Stimulated activated naive B cell treated with anti-CD40 and anti-IgM and Interleukin-4, amounts not matched to agents 10 μg/mL and 1 μg/mL and 100 μg/mL, for 72 hours (primary cell): ENCODE measurements around the gene CDH23.

Source experiments
- ATAC-seq, 2 donors: fragments of 150-1000 bp; cut with Tn5 transposase; replicated peaks; 2 replicates each; pipeline ENCODE4 v1.10.0; 2021; ENCODE audit warnings: moderate library complexity in 1 of 2
- DNase-seq: peaks from one replicate; pipeline ENCODE4 v3.0.0; 2021
- H3K27ac Mint-ChIP-seq: one replicate; pipeline ENCODE4 v1.8.0; 2022; ENCODE audit warnings: mild to moderate bottlenecking, mixed read lengths
- H3K27me3 Mint-ChIP-seq, 2 donors: one replicate each; pipeline ENCODE4 v1.8.0; 2022; ENCODE audit warnings: mixed read lengths in 2 of 2
- H3K36me3 Mint-ChIP-seq, 2 donors: one replicate each; pipeline ENCODE4 v1.8.0; 2022; ENCODE audit warnings: mixed read lengths in 2 of 2, mild to moderate bottlenecking in 1 of 2
- H3K4me1 Mint-ChIP-seq, 2 donors: one replicate each; pipeline ENCODE4 v1.8.0; 2022; ENCODE audit warnings: mixed read lengths in 2 of 2, mild to moderate bottlenecking in 1 of 2
- H3K4me3 Mint-ChIP-seq, 2 donors: one replicate each; pipeline ENCODE4 v1.8.0; 2022; ENCODE audit warnings: mild to moderate bottlenecking in 2 of 2, mixed read lengths in 2 of 2, moderate library complexity in 1 of 2
- H3K9me3 Mint-ChIP-seq, 2 donors: one replicate each; pipeline ENCODE4 v1.8.0; 2022; ENCODE audit warnings: mixed read lengths in 2 of 2, mild to moderate bottlenecking in 1 of 2

The CDH23 gene

GRCh38 chr10:71571460-71572175 is 174.9 kb downstream of the CDH23 start:
- no peak for ATAC-seq
- no peak overlapping the region for H3K27ac Mint-ChIP-seq
- no peak overlapping the region for H3K4me3 Mint-ChIP-seq
- H3K36me3 Mint-ChIP-seq = no peaks in the 10 kb centered on the region
- H3K27me3 Mint-ChIP-seq = peaks cover 0 to 4% of the 10 kb centered on the region in 2 donors
- DNase-seq = no peak
- H3K9me3 Mint-ChIP-seq = no peaks in the 10 kb centered on the region
- no peaks in the 10 kb centered on the region for H3K4me1 Mint-ChIP-seq

GRCh38 chr10:71572962-71573361 is 176.2 kb downstream of the CDH23 start:
- Mint-ChIP-seq H3K4me1 (no peaks in the 10 kb centered on the region), H3K27me3 (peaks cover 0 to 4% of the 10 kb centered on the region in 2 donors), H3K27ac (no peak overlapping the region), H3K4me3 (no peak overlapping the region), H3K9me3 (no peaks in the 10 kb centered on the region), H3K36me3 (no peaks in the 10 kb centered on the region)
- ATAC-seq (no peak), DNase-seq (no peak)

DNA sequence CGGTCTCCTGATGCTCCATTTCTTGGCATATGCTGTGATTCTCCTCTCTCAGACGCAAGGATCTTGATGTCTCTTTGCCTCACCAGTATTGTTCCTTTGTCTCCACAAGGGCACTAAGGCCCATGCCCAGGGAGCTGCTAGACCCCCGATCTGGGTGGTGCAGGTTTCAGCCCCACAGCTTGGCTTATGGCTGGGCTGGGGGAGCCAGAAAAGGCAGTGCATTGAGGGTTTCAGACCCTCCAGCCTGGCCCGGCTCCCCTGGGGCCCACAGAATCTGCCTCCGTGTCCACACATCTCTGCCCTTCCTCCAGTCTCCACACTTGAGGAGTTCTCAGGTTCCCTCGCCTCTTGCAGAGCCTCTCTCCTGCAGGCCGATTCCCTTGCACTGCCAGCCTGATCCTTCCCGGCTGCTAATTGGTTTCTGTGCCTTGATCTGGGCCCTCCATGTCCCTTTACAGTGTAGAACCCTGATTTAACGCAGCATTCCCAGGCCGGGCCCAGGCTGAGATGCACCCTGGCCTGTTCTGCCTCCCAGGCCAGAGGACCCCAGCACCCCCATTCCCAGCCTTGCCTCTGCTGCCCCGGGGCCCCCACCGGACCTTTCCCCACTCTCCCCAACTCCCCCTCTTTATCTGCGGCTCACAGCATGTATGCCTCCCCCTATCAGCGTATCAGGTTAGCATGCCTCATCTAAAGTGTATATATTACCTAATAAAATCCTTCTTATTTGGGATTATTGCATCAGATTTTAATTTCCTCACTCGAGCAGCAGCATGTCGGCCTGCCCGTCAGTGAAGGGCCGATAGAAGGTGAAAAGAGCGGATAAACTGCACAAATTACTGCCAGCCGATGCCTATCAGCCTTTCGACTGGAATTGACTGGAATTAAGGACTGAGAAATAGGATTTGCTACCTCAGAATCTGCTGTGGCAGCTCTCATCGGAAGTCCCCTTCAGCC is 177.1 kb downstream of the CDH23 start:
- no peak overlapping the region for H3K4me3 Mint-ChIP-seq
- H3K9me3 Mint-ChIP-seq = no peaks in the 10 kb centered on the region
- H3K36me3 Mint-ChIP-seq = no peaks in the 10 kb centered on the region
- no peak overlapping the region for H3K27ac Mint-ChIP-seq
- no peaks in the 10 kb centered on the region for H3K4me1 Mint-ChIP-seq
- DNase-seq (no peak), ATAC-seq (no peak)
- H3K27me3 Mint-ChIP-seq = peaks cover 0 to 9% of the 10 kb centered on the region in 2 donors

DNA sequence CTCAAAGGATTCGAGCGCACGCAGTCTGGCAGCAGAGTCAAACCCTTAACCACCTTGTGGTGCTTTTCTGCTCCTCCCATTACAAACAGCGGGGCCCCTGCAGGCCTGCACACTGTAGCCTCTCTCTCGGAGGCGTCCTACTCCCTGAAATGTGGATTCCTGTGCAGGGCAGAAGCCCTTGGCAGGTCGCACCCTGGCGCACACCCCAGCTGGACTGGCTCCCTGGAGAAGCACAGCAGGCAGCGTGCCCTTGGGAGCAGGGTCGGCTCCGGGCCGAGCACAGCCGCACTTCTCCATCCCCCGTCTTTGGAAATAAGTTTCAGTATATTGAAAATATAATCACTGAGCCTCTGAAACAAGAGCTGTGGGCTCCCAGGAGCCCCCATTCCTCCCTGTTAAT is 178.7 kb downstream of the CDH23 start:
- Mint-ChIP-seq H3K9me3 (no peaks in the 10 kb centered on the region), H3K27me3 (peaks cover 0 to 20% of the 10 kb centered on the region in 2 donors), H3K36me3 (no peaks in the 10 kb centered on the region), H3K4me3 (no peak overlapping the region), H3K4me1 (no peaks in the 10 kb centered on the region), H3K27ac (no peak overlapping the region)
- DNase-seq (no peak), ATAC-seq (no peak)

GRCh38 chr10:71575934-71576801 is 179.4 kb downstream of the CDH23 start:
- Mint-ChIP-seq H3K27me3 (peaks cover 0 to 16% of the 10 kb centered on the region in 2 donors), H3K9me3 (no peaks in the 10 kb centered on the region), H3K4me3 (no peak overlapping the region), H3K36me3 (no peaks in the 10 kb centered on the region), H3K27ac (no peak overlapping the region), H3K4me1 (no peaks in the 10 kb centered on the region)
- ATAC-seq (no peak), DNase-seq (no peak)

DNA sequence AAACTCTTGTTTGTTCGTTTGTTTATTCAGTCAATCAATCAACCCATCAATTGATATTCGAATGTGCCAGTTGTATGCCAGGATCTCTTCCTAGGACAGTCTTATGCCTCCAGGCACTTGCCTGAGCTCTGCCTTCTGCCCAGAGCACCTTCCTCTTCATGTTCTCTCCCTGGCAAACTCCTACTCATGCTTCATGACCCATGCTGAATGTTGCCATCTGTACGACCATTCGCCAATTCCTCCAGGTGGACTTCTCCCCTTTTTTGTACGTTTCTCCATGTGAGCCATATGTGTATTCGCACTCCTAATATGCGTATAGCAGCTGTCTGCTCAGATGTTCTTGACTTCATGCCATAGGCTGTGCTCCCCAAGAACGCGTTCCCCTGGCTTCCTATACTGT is 180.1 kb downstream of the CDH23 start:
- no peak overlapping the region for H3K27ac Mint-ChIP-seq
- no peak for ATAC-seq
- no peaks in the 10 kb centered on the region for H3K4me1 Mint-ChIP-seq
- H3K4me3 Mint-ChIP-seq = no peak overlapping the region
- no peaks in the 10 kb centered on the region for H3K9me3 Mint-ChIP-seq
- peaks cover 0 to 16% of the 10 kb centered on the region in 2 donors for H3K27me3 Mint-ChIP-seq
- no peak for DNase-seq
- no peaks in the 10 kb centered on the region for H3K36me3 Mint-ChIP-seq

- ATAC-seq = no peak
- Mint-ChIP-seq H3K36me3 (no peaks in the 10 kb centered on the region), H3K4me1 (no peaks in the 10 kb centered on the region), H3K27me3 (peaks cover 0 to 16% of the 10 kb centered on the region in 2 donors), H3K9me3 (no peaks in the 10 kb centered on the region), H3K4me3 (no peak overlapping the region), H3K27ac (no peak overlapping the region)
- DNase-seq = no peak
Measured at GRCh38 chr10:71577345-71577744, 180.6 kb downstream of the CDH23 start.

GRCh38 chr10:71578069-71578468 is 181.3 kb downstream of the CDH23 start:
- ATAC-seq = no peak
- Mint-ChIP-seq H3K9me3 (no peaks in the 10 kb centered on the region), H3K4me1 (no peaks in the 10 kb centered on the region), H3K4me3 (no peak overlapping the region), H3K27me3 (peaks cover 6 to 16% of the 10 kb centered on the region in 2 donors), H3K27ac (no peak overlapping the region), H3K36me3 (no peaks in the 10 kb centered on the region)
- DNase-seq = no peak

- Mint-ChIP-seq H3K27ac (no peak overlapping the region), H3K36me3 (no peaks in the 10 kb centered on the region), H3K4me1 (no peaks in the 10 kb centered on the region), H3K9me3 (no peaks in the 10 kb centered on the region), H3K27me3 (peaks cover 6 to 16% of the 10 kb centered on the region in 2 donors), H3K4me3 (no peak overlapping the region)
- DNase-seq (no peak), ATAC-seq (no peak)
Measured at GRCh38 chr10:71579668-71580067, 182.9 kb downstream of the CDH23 start.

- peaks cover 6 to 16% of the 10 kb centered on the region in 2 donors for H3K27me3 Mint-ChIP-seq
- DNase-seq = no peak
- H3K27ac Mint-ChIP-seq = no peak overlapping the region
- no peaks in the 10 kb centered on the region for H3K36me3 Mint-ChIP-seq
- ATAC-seq = no peak
- no peak overlapping the region for H3K4me3 Mint-ChIP-seq
- no peaks in the 10 kb centered on the region for H3K9me3 Mint-ChIP-seq
- H3K4me1 Mint-ChIP-seq = no peaks in the 10 kb centered on the region
Measured at GRCh38 chr10:71580415-71580814, 183.7 kb downstream of the CDH23 start.

GRCh38 chr10:71580926-71581325 is 184.2 kb downstream of the CDH23 start:
- Mint-ChIP-seq H3K4me3 (no peak overlapping the region), H3K27me3 (peaks cover 6 to 16% of the 10 kb centered on the region in 2 donors), H3K9me3 (no peaks in the 10 kb centered on the region), H3K36me3 (no peaks in the 10 kb centered on the region), H3K27ac (no peak overlapping the region), H3K4me1 (no peaks in the 10 kb centered on the region)
- no peak for DNase-seq
- no peak for ATAC-seq

- H3K4me1 Mint-ChIP-seq = no peaks in the 10 kb centered on the region
- no peak overlapping the region for H3K4me3 Mint-ChIP-seq
- no peaks in the 10 kb centered on the region for H3K36me3 Mint-ChIP-seq
- H3K27ac Mint-ChIP-seq = no peak overlapping the region
- H3K27me3 Mint-ChIP-seq = peaks cover 6 to 16% of the 10 kb centered on the region in 2 donors
- no peaks in the 10 kb centered on the region for H3K9me3 Mint-ChIP-seq
- no peak for DNase-seq
- ATAC-seq = no peak
Measured at GRCh38 chr10:71581376-71581775, 184.7 kb downstream of the CDH23 start.

GRCh38 chr10:71582019-71582418 is 185.3 kb downstream of the CDH23 start:
- Mint-ChIP-seq H3K9me3 (no peaks in the 10 kb centered on the region), H3K36me3 (no peaks in the 10 kb centered on the region), H3K4me1 (no peaks in the 10 kb centered on the region), H3K4me3 (no peak overlapping the region), H3K27me3 (peaks cover 6 to 16% of the 10 kb centered on the region in 2 donors), H3K27ac (no peak overlapping the region)
- DNase-seq (no peak), ATAC-seq (no peak)
